ENCODE data around the gene DMRT3. TPM values are rescaled to one million over a fixed set of nuclear protein-coding genes. Genes with fewer than 3 reads are reported as not detected.
A peak's percentile ranks its signal among the peaks of the same experiment; 100 is the strongest.

The DMRT3 gene
- not detected for total RNA-seq
- total RNA-seq, result 0 reads per million in 2 donors

GRCh38 chr9:976258-976942, at the start of gene DMRT3:
DMRT3 (plus strand) TSS chr9:976655; CDS start chr9:977002, 347 bp downstream.
- Mint-ChIP-seq H3K4me3 (peak within 1 kb of the TSS; percentile 64), H3K27me3 (peaks cover 74% of the 10 kb centered on the region), H3K36me3 (ENCODE audit: low read depth) (no peaks in the 10 kb centered on the region), H3K27ac (peak within 1 kb of the TSS; percentile 82), H3K4me1 (peaks cover 6% of the 10 kb centered on the region)
- H3K9me3 ChIP-seq (ENCODE audit: control insufficient read depth, low read length, poor library complexity, severe bottlenecking), result no peaks in the 10 kb centered on the region
- ATAC-seq (no peak), DNase-seq (no peak)

- peaks cover 45% of the 10 kb centered on the region for H3K27me3 Mint-ChIP-seq
Measured at GRCh38 chr9:926976-927375, 49.5 kb upstream of the DMRT3 start.

GRCh38 chr9:928363-929042, 48.0 kb upstream of the DMRT3 start:
- no peak overlapping the region for H3K27ac Mint-ChIP-seq
- DNase-seq (no peak), ATAC-seq (no peak)
- no peaks in the 10 kb centered on the region for H3K36me3 Mint-ChIP-seq (ENCODE audit: low read depth)
- no peaks in the 10 kb centered on the region for H3K9me3 ChIP-seq (ENCODE audit: control insufficient read depth, low read length, poor library complexity, severe bottlenecking)
- H3K4me3 Mint-ChIP-seq, result no peak overlapping the region
- peaks cover 44% of the 10 kb centered on the region for H3K27me3 Mint-ChIP-seq
- H3K4me1 Mint-ChIP-seq, result no peaks in the 10 kb centered on the region

More at GRCh38 chr9:926976-927375, 49.5 kb upstream of the DMRT3 start:
- Mint-ChIP-seq H3K4me3 (no peak overlapping the region), H3K36me3 (ENCODE audit: low read depth) (no peaks in the 10 kb centered on the region), H3K4me1 (no peaks in the 10 kb centered on the region), H3K27ac (no peak overlapping the region)
- ATAC-seq (no peak), DNase-seq (no peak)
- H3K9me3 ChIP-seq (ENCODE audit: control insufficient read depth, low read length, poor library complexity, severe bottlenecking), result no peaks in the 10 kb centered on the region

- peaks cover 45% of the 10 kb centered on the region for H3K27me3 Mint-ChIP-seq
- H3K27ac Mint-ChIP-seq, result no peak overlapping the region
- H3K36me3 Mint-ChIP-seq (ENCODE audit: low read depth), result no peaks in the 10 kb centered on the region
- no peak overlapping the region for H3K4me3 Mint-ChIP-seq
- DNase-seq (no peak), ATAC-seq (no peak)
- no peaks in the 10 kb centered on the region for H3K4me1 Mint-ChIP-seq
- H3K9me3 ChIP-seq (ENCODE audit: control insufficient read depth, low read length, poor library complexity, severe bottlenecking), result no peaks in the 10 kb centered on the region
Measured at GRCh38 chr9:929719-930118, 46.7 kb upstream of the DMRT3 start.

GRCh38 chr9:933356-933755, 43.1 kb upstream of the DMRT3 start:
- H3K9me3 ChIP-seq (ENCODE audit: control insufficient read depth, low read length, poor library complexity, severe bottlenecking), result no peaks in the 10 kb centered on the region
- Mint-ChIP-seq H3K36me3 (ENCODE audit: low read depth) (no peaks in the 10 kb centered on the region), H3K4me1 (no peaks in the 10 kb centered on the region), H3K27ac (no peak overlapping the region), H3K27me3 (peaks cover 40% of the 10 kb centered on the region), H3K4me3 (no peak overlapping the region)
- DNase-seq, result no peak
- no peak for ATAC-seq

- H3K27me3 Mint-ChIP-seq, result peaks cover 32% of the 10 kb centered on the region
- no peak overlapping the region for H3K27ac Mint-ChIP-seq
- H3K4me1 Mint-ChIP-seq, result no peaks in the 10 kb centered on the region
- no peaks in the 10 kb centered on the region for H3K36me3 Mint-ChIP-seq (ENCODE audit: low read depth)
- no peak for DNase-seq
- no peaks in the 10 kb centered on the region for H3K9me3 ChIP-seq (ENCODE audit: control insufficient read depth, low read length, poor library complexity, severe bottlenecking)
- H3K4me3 Mint-ChIP-seq, result no peak overlapping the region
- no peak for ATAC-seq
Measured at GRCh38 chr9:935348-935965, 41.0 kb upstream of the DMRT3 start.

GRCh38 chr9:942805-943580, 33.5 kb upstream of the DMRT3 start:
- Mint-ChIP-seq H3K4me1 (no peaks in the 10 kb centered on the region), H3K27me3 (peaks cover 33% of the 10 kb centered on the region), H3K4me3 (no peak overlapping the region), H3K27ac (no peak overlapping the region), H3K36me3 (ENCODE audit: low read depth) (no peaks in the 10 kb centered on the region)
- ATAC-seq (no peak), DNase-seq (no peak)
- no peaks in the 10 kb centered on the region for H3K9me3 ChIP-seq (ENCODE audit: control insufficient read depth, low read length, poor library complexity, severe bottlenecking)

- DNase-seq (no peak), ATAC-seq (no peak)
- Mint-ChIP-seq H3K27ac (no peak overlapping the region), H3K4me1 (no peaks in the 10 kb centered on the region), H3K4me3 (no peak overlapping the region), H3K27me3 (peaks cover 63% of the 10 kb centered on the region), H3K36me3 (ENCODE audit: low read depth) (no peaks in the 10 kb centered on the region)
- no peaks in the 10 kb centered on the region for H3K9me3 ChIP-seq (ENCODE audit: control insufficient read depth, low read length, poor library complexity, severe bottlenecking)
Measured at GRCh38 chr9:947985-948384, 28.5 kb upstream of the DMRT3 start.

GRCh38 chr9:948497-948896, 28.0 kb upstream of the DMRT3 start:
- DNase-seq (no peak), ATAC-seq (no peak)
- peaks cover 58% of the 10 kb centered on the region for H3K27me3 Mint-ChIP-seq
- H3K9me3 ChIP-seq (ENCODE audit: control insufficient read depth, low read length, poor library complexity, severe bottlenecking), result no peaks in the 10 kb centered on the region
- no peaks in the 10 kb centered on the region for H3K4me1 Mint-ChIP-seq
- no peak overlapping the region for H3K4me3 Mint-ChIP-seq
- H3K36me3 Mint-ChIP-seq (ENCODE audit: low read depth), result no peaks in the 10 kb centered on the region
- H3K27ac Mint-ChIP-seq, result no peak overlapping the region

GRCh38 chr9:950139-950538, 26.3 kb upstream of the DMRT3 start:
- H3K27ac Mint-ChIP-seq, result no peak overlapping the region
- no peak for ATAC-seq
- H3K9me3 ChIP-seq (ENCODE audit: control insufficient read depth, low read length, poor library complexity, severe bottlenecking), result no peaks in the 10 kb centered on the region
- no peaks in the 10 kb centered on the region for H3K4me1 Mint-ChIP-seq
- H3K4me3 Mint-ChIP-seq, result no peak overlapping the region
- no peak for DNase-seq
- H3K36me3 Mint-ChIP-seq (ENCODE audit: low read depth), result no peaks in the 10 kb centered on the region
- H3K27me3 Mint-ChIP-seq, result peaks cover 49% of the 10 kb centered on the region

- H3K9me3 ChIP-seq (ENCODE audit: control insufficient read depth, low read length, poor library complexity, severe bottlenecking), result no peaks in the 10 kb centered on the region
- peaks cover 37% of the 10 kb centered on the region for H3K27me3 Mint-ChIP-seq
- H3K36me3 Mint-ChIP-seq (ENCODE audit: low read depth), result no peaks in the 10 kb centered on the region
- no peak overlapping the region for H3K4me3 Mint-ChIP-seq
- no peaks in the 10 kb centered on the region for H3K4me1 Mint-ChIP-seq
- ATAC-seq, result no peak
- H3K27ac Mint-ChIP-seq, result no peak overlapping the region
- no peak for DNase-seq
Measured at GRCh38 chr9:952546-952945, 23.9 kb upstream of the DMRT3 start.

- H3K27ac Mint-ChIP-seq, result no peak overlapping the region
- no peaks in the 10 kb centered on the region for H3K9me3 ChIP-seq (ENCODE audit: control insufficient read depth, low read length, poor library complexity, severe bottlenecking)
- no peak for DNase-seq
- peaks cover 3% of the 10 kb centered on the region for H3K36me3 Mint-ChIP-seq (ENCODE audit: low read depth)
- no peaks in the 10 kb centered on the region for H3K4me1 Mint-ChIP-seq
- peaks cover 41% of the 10 kb centered on the region for H3K27me3 Mint-ChIP-seq
- ATAC-seq, result no peak
- H3K4me3 Mint-ChIP-seq, result no peak overlapping the region
Measured at GRCh38 chr9:959105-959504, 17.4 kb upstream of the DMRT3 start.

GRCh38 chr9:959914-960313, 16.5 kb upstream of the DMRT3 start:
- H3K4me3 Mint-ChIP-seq, result no peak overlapping the region
- H3K4me1 Mint-ChIP-seq, result no peaks in the 10 kb centered on the region
- H3K27me3 Mint-ChIP-seq, result peaks cover 49% of the 10 kb centered on the region
- peaks cover 3% of the 10 kb centered on the region for H3K36me3 Mint-ChIP-seq (ENCODE audit: low read depth)
- ATAC-seq (no peak), DNase-seq (no peak)
- no peaks in the 10 kb centered on the region for H3K9me3 ChIP-seq (ENCODE audit: control insufficient read depth, low read length, poor library complexity, severe bottlenecking)
- H3K27ac Mint-ChIP-seq, result no peak overlapping the region
